Esophagus (tissue), 2 donors: ENCODE measurements around the gene CREBRF. TPM values are rescaled to one million over a fixed set of nuclear protein-coding genes. Genes with fewer than 3 reads are reported as not detected.
"Not testable (repeated sequence)": the region's sequence is repeated elsewhere in the genome, so short reads cannot be mapped to it uniquely, and the experiment has no call there.

Experiments
- H3K27ac ChIP-seq, 2 donors: one replicate each; pipeline ENCODE4 v1.5.1; 2013; ENCODE audit warnings: low read depth in 2 of 2, mild to moderate bottlenecking in 2 of 2, inconsistent platforms in 1 of 2, low read length in 1 of 2, moderate library complexity in 1 of 2
- H3K27me3 ChIP-seq, 2 donors: one replicate each; pipeline ENCODE4 v1.6.1; 2013; ENCODE audit warnings: low read length in 2 of 2, control low read depth in 1 of 2, mild to moderate bottlenecking in 1 of 2; ENCODE audit not compliant: insufficient read depth in 2 of 2, control insufficient read depth in 1 of 2
- H3K36me3 ChIP-seq, 2 donors: one replicate each; pipeline ENCODE4 v1.6.1; 2013; ENCODE audit warnings: low read length in 1 of 2; ENCODE audit not compliant: control insufficient read depth in 2 of 2, insufficient read depth in 2 of 2
- H3K4me1 ChIP-seq, 2 donors: one replicate each; pipeline ENCODE4 v1.6.1; 2013; ENCODE audit warnings: low read length in 1 of 2; ENCODE audit not compliant: control insufficient read depth in 2 of 2, insufficient read depth in 2 of 2
- H3K4me3 ChIP-seq, 2 donors: one replicate each; pipeline ENCODE4 v1.5.1; 2013; ENCODE audit warnings: low read length in 2 of 2, mild to moderate bottlenecking in 2 of 2, low read depth in 1 of 2, moderate library complexity in 1 of 2
- H3K9me3 ChIP-seq, 2 donors: one replicate each; pipeline ENCODE4 v1.6.1; 2013; ENCODE audit warnings: mild to moderate bottlenecking in 2 of 2, low read depth in 1 of 2, low read length in 1 of 2, moderate library complexity in 1 of 2; ENCODE audit not compliant: control insufficient read depth in 2 of 2, insufficient read depth in 1 of 2
- WGBS, 2 donors: extraction: QIAGEN DNeasy Blood & Tissue Kit; methylation state at CpG; one replicate each; pipeline ENCODE4 v1.1.7; 2013; 5-methylcytosine and 5-hydroxymethylcytosine counted together
- polyA plus RNA-seq, 2 donors: library from polyadenylated mRNA; stranded (reverse); fragments of 200-250 nt; gene quantifications; one replicate each; pipeline ENCODE4 v1.2.3, GENCODE V29; 2013
- donor health status: healthy with polysubstance abuse.
- donor health status: Bipolar disorder and iron deficiency.

CREBRF gene
- polyA plus RNA-seq, 2 donors: 2.3 to 2.8 TPM

DNA sequence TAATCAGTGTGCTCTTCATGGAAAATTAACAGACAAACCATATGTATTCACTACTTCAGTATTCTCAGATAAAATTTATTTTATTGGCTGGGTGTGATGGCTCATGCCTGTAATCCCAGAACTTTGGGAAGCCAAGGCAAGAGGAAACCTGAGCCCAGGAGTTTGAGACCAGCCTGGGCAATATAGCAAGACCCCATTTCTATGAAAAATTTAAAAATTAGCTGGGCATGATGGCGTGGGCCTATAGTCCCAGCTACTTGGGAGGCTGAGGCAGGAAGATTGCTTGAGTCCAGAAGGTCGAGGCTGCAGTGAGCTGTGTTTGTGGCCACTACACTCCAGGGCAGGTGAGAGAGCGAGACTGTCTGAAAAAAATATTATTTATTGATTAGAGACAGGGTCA is 23.4 kb upstream of the CREBRF start:
- Histone ChIP-seq H3K36me3 (peaks cover 0 to 3% of the 10 kb centered on the region in 2 donors), H3K4me3 (no peak overlapping the region), H3K4me1 (no peaks in the 10 kb centered on the region), H3K27ac (no peak overlapping the region), H3K27me3 (no peaks in the 10 kb centered on the region), H3K9me3 (no peaks in the 10 kb centered on the region)
- WGBS, 2 donors: 94 to 96% methylated on average over 3 of the region's 3 CpGs

GRCh38 chr5:173033923-173034322 is 22.2 kb upstream of the CREBRF start:
- no peak overlapping the region for H3K27ac ChIP-seq
- no peak overlapping the region for H3K4me3 ChIP-seq
- H3K27me3 ChIP-seq: no peaks in the 10 kb centered on the region
- no peaks in the 10 kb centered on the region for H3K4me1 ChIP-seq
- peaks cover 0 to 3% of the 10 kb centered on the region in 2 donors for H3K36me3 ChIP-seq
- no peaks in the 10 kb centered on the region for H3K9me3 ChIP-seq
- WGBS, 2 donors: 79 to 81% methylated on average over 6 of the region's 6 CpGs

- Histone ChIP-seq H3K4me1 (no peaks in the 10 kb centered on the region), H3K4me3 (no peak overlapping the region)
- WGBS, 2 donors: 84 to 89% methylated on average over 23 to 24 of the region's 24 CpGs
Measured at GRCh38 chr5:173035904-173036707, 20.0 kb upstream of the CREBRF start.

GRCh38 chr5:173039188-173039587 is 17.0 kb upstream of the CREBRF start:
- H3K27ac ChIP-seq: no peak overlapping the region
- H3K4me3 ChIP-seq: no peak overlapping the region
- no peaks in the 10 kb centered on the region for H3K4me1 ChIP-seq
- 84 to 93% methylated on average over 3 of the region's 3 CpGs for WGBS, 2 donors
- H3K27me3 ChIP-seq: no peaks in the 10 kb centered on the region
- no peaks in the 10 kb centered on the region for H3K9me3 ChIP-seq
- peaks cover 0 to under 1% of the 10 kb centered on the region in 2 donors for H3K36me3 ChIP-seq

More at GRCh38 chr5:173035904-173036707, 20.0 kb upstream of the CREBRF start:
- Histone ChIP-seq H3K27me3 (no peaks in the 10 kb centered on the region), H3K9me3 (no peaks in the 10 kb centered on the region), H3K36me3 (peaks cover 0 to 3% of the 10 kb centered on the region in 2 donors), H3K27ac (peak overlapping the region in 1 of 2 donors; percentile 15)

- H3K9me3 ChIP-seq: no peaks in the 10 kb centered on the region
- H3K4me1 ChIP-seq: no peaks in the 10 kb centered on the region
- H3K4me3 ChIP-seq: no peak overlapping the region
- H3K36me3 ChIP-seq: no peaks in the 10 kb centered on the region
- H3K27ac ChIP-seq: no peak overlapping the region
- WGBS, 2 donors: 94 to 100% methylated on average over 5 of the region's 5 CpGs
- no peaks in the 10 kb centered on the region for H3K27me3 ChIP-seq
Measured at GRCh38 chr5:173039964-173040363, 16.2 kb upstream of the CREBRF start.

- Histone ChIP-seq H3K9me3 (no peaks in the 10 kb centered on the region), H3K4me3 (no peak overlapping the region), H3K27ac (no peak overlapping the region), H3K27me3 (no peaks in the 10 kb centered on the region), H3K4me1 (no peaks in the 10 kb centered on the region), H3K36me3 (no peaks in the 10 kb centered on the region)
- whole genome bisulfite sequencing, 2 donors: 72 to 75% methylated on average over 7 of the region's 7 CpGs
Measured at GRCh38 chr5:173041881-173042762, 14.0 kb upstream of the CREBRF start.

DNA sequence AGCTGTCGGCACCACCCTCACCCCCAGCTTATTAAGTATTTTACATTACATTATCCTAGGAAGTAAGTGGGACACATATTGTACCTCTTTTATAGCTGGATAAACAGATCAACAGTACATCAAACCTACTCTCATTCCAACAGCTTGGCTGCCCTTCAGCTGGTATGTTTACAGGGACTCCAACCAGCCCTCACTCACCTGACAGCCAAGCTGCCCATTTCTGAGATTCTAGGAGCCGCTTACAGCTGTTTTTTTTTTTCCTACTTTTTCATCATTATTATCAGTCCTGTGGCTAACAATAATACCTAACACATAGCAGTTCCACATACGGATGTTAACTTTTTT is 13.4 kb upstream of the CREBRF start:
- 84 to 89% methylated on average over 3 of the region's 3 CpGs for WGBS, 2 donors
- H3K36me3 ChIP-seq: no peaks in the 10 kb centered on the region
- no peaks in the 10 kb centered on the region for H3K27me3 ChIP-seq
- H3K9me3 ChIP-seq: no peaks in the 10 kb centered on the region
- H3K27ac ChIP-seq: no peak overlapping the region
- H3K4me1 ChIP-seq: no peaks in the 10 kb centered on the region
- no peak overlapping the region for H3K4me3 ChIP-seq

DNA sequence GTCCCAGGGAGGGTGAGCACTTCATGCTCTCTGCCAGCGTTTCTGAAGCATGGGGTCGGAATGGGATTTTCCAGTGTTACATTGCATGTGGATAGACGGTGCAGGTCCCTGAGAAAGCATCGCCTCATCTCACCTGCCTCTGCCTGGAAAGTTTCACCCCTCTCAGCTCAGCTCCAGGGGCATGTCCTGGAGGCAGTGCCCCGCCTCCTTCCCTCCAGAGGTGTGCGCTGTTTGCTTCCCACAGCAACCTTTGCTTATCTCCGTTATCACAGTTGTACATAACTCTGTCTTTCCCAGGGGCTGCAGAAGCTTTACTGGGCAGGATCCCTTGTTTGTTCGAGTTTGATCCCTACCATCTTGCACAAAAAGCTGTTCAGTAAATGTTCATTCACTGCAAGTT is 10.7 kb upstream of the CREBRF start:
- Histone ChIP-seq H3K27me3 (no peaks in the 10 kb centered on the region), H3K36me3 (no peaks in the 10 kb centered on the region), H3K27ac (no peak overlapping the region), H3K4me1 (no peaks in the 10 kb centered on the region), H3K4me3 (no peak overlapping the region), H3K9me3 (no peaks in the 10 kb centered on the region)
- 40 to 59% methylated on average over 8 of the region's 8 CpGs for whole genome bisulfite sequencing, 2 donors

- not testable (repeated sequence) for H3K4me1 ChIP-seq, H3K9me3 ChIP-seq, H3K27me3 ChIP-seq, H3K36me3 ChIP-seq, H3K27ac ChIP-seq, H3K4me3 ChIP-seq
- 72 to 76% methylated on average over 12 of the region's 12 CpGs for WGBS, 2 donors
Measured at GRCh38 chr5:173047096-173047837, 8.9 kb upstream of the CREBRF start.
